Esophagus squamous epithelium (tissue), 5 donors: Measurements from ENCODE around the gene COTL1. TPM values are rescaled to one million over a fixed set of nuclear protein-coding genes. Genes with fewer than 3 reads are reported as not detected.

Experiments used
- DNase-seq: peaks from one replicate; lab custom pipeline; 2025; lab: John Stamatoyannopoulos, UW
- H3K27ac ChIP-seq, 4 donors: fragments of 200-600 bp; sonication (generic); one replicate each; pipeline ENCODE4 v1.5.1; 2016 to 2019; ENCODE audit warnings: mild to moderate bottlenecking in 1 of 4
- H3K27me3 ChIP-seq, 4 donors: fragments of 200-600 bp; sonication (generic); 1 replicate in 3 of 4; 2 replicates in 1 of 4; pipeline versions ENCODE4 v1.5.1 to v1.6.0; 2017 to 2021; ENCODE audit warnings: antibody characterized with exemption in 1 of 4
- H3K36me3 ChIP-seq, 3 donors: fragments of 200-600 bp; sonication (generic); one replicate each; pipeline ENCODE4 v1.5.1; 2016 to 2019
- H3K4me1 ChIP-seq, 3 donors: fragments of 200-600 bp; sonication (generic); one replicate each; pipeline ENCODE4 v1.5.1; 2017 to 2019
- H3K4me3 ChIP-seq, 4 donors: fragments of 200-600 bp; sonication (generic); 1 replicate in 3 of 4; 2 replicates in 1 of 4; pipeline ENCODE4 v1.5.1; 2016 to 2019; ENCODE audit warnings: mild to moderate bottlenecking in 2 of 4, moderate library complexity in 1 of 4
- H3K9me3 ChIP-seq, 3 donors: fragments of 200-600 bp; sonication (generic); one replicate each; pipeline ENCODE4 v1.5.1; 2016 to 2019
- POLR2A ChIP-seq, 4 donors: fragments of 450-650 bp; IDR thresholded peaks; one replicate each; pipeline ENCODE4 v1.6.1; 2017; ENCODE audit warnings: antibody characterized with exemption in 4 of 4, mild to moderate bottlenecking in 4 of 4, moderate library complexity in 3 of 4
- WGBS, 2 donors: methylation state at CpG; one replicate each; pipeline ENCODE4 v1.1.5; 2018; 5-methylcytosine and 5-hydroxymethylcytosine counted together
- intact Hi-C: fragments of 100-400 bp; cut with DNase I; formaldehyde crosslinking; loops from one replicate; pipeline ENCODE4 v1.15.0; 2022
- total RNA-seq, 4 donors: library from RNA; depleted of rRNA; stranded (reverse); fragments of >200 nt; gene quantifications; one replicate each; pipeline ENCODE4 v1.1.0, GENCODE V29; 2016
- TF ChIP-seq, protein P1 (sequence below), 6 experiments: fragments of 450-650 bp in 4 of 6; fragments of 200-600 bp in 2 of 6; sonication (generic) in 2 of 6; IDR thresholded peaks; one replicate each; pipeline ENCODE4 v1.5.1; 2016 to 2019; ENCODE audit warnings: antibody characterized with exemption in 6 of 6, mild to moderate bottlenecking in 4 of 6, moderate library complexity in 4 of 6
- donor health status: DM: yes; HTN: yes; CAD: no.

COTL1 gene
- total RNA-seq, 4 donors from 2014 or later, result 7.9 to 34.2 (median 23.4) TPM

DNA sequence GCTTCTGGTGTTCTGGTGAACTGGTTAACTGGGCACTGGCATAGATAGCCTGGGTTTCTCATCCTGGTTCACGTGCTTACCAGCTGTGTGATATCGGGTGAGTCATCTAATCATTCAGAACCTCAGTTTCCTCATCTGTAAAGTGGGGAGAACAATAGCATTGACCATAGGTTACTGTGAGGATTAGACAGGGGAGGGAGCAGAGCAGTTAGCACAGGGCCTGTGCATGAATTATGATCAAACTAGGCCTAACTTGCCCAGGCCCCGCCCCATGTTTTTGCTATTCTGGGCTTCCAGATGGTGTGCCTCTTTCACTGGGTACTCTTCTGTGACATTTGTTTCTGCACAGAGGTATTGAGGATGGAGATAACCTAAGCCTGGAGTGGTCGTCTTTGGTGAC lies 25.8 kb upstream of the COTL1 start:
- no peaks in the 10 kb centered on the region for H3K36me3 ChIP-seq
- no peaks in the 10 kb centered on the region for H3K9me3 ChIP-seq
- H3K27me3 ChIP-seq, result no peaks in the 10 kb centered on the region
- peak overlapping the region; percentile 40 to 81 (median 77) for H3K27ac ChIP-seq
- DNase-seq, result no peak
- no peak for TF ChIP-seq POLR2A (IDR thresholded peaks at IDR 0.05)
- TF ChIP-seq, protein P1, sequence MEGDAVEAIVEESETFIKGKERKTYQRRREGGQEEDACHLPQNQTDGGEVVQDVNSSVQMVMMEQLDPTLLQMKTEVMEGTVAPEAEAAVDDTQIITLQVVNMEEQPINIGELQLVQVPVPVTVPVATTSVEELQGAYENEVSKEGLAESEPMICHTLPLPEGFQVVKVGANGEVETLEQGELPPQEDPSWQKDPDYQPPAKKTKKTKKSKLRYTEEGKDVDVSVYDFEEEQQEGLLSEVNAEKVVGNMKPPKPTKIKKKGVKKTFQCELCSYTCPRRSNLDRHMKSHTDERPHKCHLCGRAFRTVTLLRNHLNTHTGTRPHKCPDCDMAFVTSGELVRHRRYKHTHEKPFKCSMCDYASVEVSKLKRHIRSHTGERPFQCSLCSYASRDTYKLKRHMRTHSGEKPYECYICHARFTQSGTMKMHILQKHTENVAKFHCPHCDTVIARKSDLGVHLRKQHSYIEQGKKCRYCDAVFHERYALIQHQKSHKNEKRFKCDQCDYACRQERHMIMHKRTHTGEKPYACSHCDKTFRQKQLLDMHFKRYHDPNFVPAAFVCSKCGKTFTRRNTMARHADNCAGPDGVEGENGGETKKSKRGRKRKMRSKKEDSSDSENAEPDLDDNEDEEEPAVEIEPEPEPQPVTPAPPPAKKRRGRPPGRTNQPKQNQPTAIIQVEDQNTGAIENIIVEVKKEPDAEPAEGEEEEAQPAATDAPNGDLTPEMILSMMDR (IDR thresholded peaks at IDR 0.05), result no peak
- H3K4me3 ChIP-seq, result no peak overlapping the region
- WGBS, 2 donors, result 33% methylated on average over 2 of the region's 4 CpGs; no CpG with 5 or more reads in 1 of the 2 donors
- intact Hi-C loops, result no loop called here
- peaks cover 21 to 59% (median 32%) of the 10 kb centered on the region in 3 donors for H3K4me1 ChIP-seq

DNA sequence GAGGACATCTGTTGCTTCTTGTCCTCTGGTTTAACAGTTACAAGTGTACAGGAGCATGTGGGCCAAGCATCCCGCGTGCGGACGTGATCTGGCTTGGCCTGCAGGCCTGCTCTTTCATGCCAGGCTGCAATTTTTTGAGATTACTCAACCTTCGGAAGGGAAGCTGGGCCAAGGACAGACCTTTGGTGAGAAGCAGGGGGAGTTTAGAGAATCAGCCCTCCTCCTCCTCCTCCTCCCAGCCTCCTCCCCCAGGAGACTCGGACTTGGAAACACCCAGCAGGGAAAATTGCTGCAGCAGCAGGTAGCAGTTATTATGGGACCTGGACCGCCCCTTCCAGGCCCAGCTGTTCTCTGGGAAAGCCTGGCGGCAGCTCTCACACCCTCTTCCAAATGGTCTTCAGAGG lies 25.3 kb upstream of the COTL1 start:
- peak overlapping the region; percentile 40 to 81 (median 77) for H3K27ac ChIP-seq
- WGBS, 2 donors, result 17 to 30% methylated on average over 4 of the region's 8 CpGs

DNA sequence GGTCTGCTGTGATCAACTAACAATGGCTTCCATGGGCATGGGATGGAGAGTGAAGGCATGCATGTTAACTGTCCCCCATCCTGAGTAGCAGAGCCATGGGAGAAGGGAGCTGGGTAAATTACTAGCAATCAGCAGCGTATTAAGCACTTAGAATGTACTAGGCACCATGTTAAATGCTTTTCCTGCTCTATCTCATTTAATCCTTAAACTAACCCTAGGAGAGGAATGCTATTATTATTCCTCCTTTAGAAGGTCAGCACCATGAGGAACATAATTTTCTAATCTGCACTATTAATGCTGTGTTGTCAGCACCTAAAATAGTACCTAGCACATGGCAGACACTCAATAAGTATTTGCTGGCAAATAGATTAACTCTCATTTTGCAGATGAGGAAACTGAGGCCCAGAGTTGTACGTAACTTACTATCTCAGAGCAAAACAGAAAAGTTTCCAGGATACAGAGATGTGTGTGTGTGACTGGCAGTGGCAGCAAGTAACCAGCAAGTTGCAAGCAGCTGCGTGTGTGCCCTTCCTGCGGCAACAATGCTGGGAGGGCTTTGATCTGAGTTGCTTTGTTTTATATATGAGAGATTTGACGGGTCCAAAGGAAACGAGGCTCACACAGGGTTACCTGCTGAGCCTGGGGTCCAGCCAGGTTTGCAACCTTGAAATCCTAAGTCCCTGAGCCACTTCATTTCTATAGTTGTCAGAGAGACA lies 23.9 kb upstream of the COTL1 start:
- TF ChIP-seq, protein P1 (IDR thresholded peaks at IDR 0.05), result no peak
- no peak for TF ChIP-seq POLR2A (IDR thresholded peaks at IDR 0.05)
- intact Hi-C loops, result no loop called here
- H3K4me3 ChIP-seq, result no peak overlapping the region
- no peaks in the 10 kb centered on the region for H3K27me3 ChIP-seq
- peak overlapping the region in 3 of 4 donors; percentile 76 to 81 (median 78) for H3K27ac ChIP-seq
- no peak for DNase-seq
- peaks cover 21 to 48% (median 24%) of the 10 kb centered on the region in 3 donors for H3K4me1 ChIP-seq
- 33 to 59% methylated on average over 6 of the region's 6 CpGs for WGBS, 2 donors
- no peaks in the 10 kb centered on the region for H3K9me3 ChIP-seq
- no peaks in the 10 kb centered on the region for H3K36me3 ChIP-seq

More for the DNA sequence above, 25.3 kb upstream of the COTL1 start:
- Histone ChIP-seq H3K4me3 (no peak overlapping the region), H3K9me3 (no peaks in the 10 kb centered on the region), H3K27me3 (no peaks in the 10 kb centered on the region), H3K4me1 (peaks cover 21 to 59% (median 32%) of the 10 kb centered on the region in 3 donors), H3K36me3 (no peaks in the 10 kb centered on the region)
- intact Hi-C loops, result no loop called here
- TF ChIP-seq, protein P1 (IDR thresholded peaks at IDR 0.05), result no peak
- no peak for TF ChIP-seq POLR2A (IDR thresholded peaks at IDR 0.05)
- no peak for DNase-seq

DNA sequence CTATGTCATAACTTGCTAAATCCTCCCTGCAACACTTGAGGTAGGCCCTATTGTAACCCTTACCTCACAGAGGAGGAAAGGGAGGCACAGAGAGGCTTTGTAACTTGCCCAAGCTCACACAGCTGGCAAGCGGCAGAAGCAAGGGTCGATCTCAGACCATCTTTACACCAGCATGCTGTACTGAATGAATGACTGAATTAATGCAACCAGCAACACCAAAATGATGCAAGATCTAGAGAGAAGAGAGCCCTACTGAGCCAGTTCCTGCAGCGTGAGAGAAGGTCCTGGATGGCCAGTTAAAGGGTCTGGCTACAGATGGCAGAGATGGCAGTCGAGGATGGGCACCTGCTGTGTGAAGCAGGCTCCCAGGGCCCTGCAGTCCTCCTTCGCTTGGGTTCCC lies 22.3 kb upstream of the COTL1 start:
- no peak for DNase-seq
- Histone ChIP-seq H3K27ac (peak overlapping the region in 1 of 4 donors; percentile 52), H3K36me3 (no peaks in the 10 kb centered on the region), H3K9me3 (no peaks in the 10 kb centered on the region), H3K27me3 (no peaks in the 10 kb centered on the region), H3K4me3 (no peak overlapping the region), H3K4me1 (peaks cover 21 to 56% (median 28%) of the 10 kb centered on the region in 3 donors)
- TF ChIP-seq, protein P1 (IDR thresholded peaks at IDR 0.05), result no peak
- no peak for TF ChIP-seq POLR2A (IDR thresholded peaks at IDR 0.05)
- intact Hi-C loops, result no loop called here
- 87 to 91% methylated on average over 5 of the region's 5 CpGs for WGBS, 2 donors

DNA sequence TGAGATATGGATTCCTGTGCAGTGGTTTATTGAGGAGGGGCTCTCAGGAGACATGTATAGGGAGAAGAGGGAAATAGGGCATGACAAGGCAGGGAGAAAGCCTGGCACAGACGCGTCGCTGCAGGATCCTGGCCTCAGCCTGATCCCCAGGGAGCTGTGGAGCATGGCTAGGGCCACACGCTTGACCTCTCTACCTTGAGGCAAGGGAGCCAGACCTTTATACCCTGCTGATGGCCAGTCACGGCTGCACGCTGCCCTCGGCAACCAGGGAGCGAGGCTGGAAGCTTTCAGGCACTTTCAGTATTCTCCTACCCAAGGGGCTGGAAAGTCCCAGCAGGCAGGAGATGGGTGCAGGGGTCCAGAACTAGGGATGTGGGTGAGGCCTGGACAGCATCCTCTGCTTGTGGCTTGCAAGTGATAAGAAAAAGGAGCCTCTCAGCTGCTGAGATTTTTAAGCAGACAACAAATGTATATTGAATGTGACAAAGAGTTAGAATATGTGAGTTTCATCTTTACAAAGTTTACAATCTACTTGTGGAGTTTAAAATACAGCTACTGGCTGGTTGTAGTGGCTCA lies 20.4 kb upstream of the COTL1 start:
- Histone ChIP-seq H3K36me3 (no peaks in the 10 kb centered on the region), H3K27me3 (no peaks in the 10 kb centered on the region), H3K4me3 (no peak overlapping the region), H3K27ac (no peak overlapping the region), H3K4me1 (peaks cover 17 to 42% (median 17%) of the 10 kb centered on the region in 3 donors), H3K9me3 (no peaks in the 10 kb centered on the region)
- 67 to 91% methylated on average over 2 to 7 of the region's 8 CpGs for WGBS, 2 donors
- TF ChIP-seq, protein P1 (IDR thresholded peaks at IDR 0.05), result no peak
- TF ChIP-seq POLR2A (IDR thresholded peaks at IDR 0.05), result no peak
- intact Hi-C loops, result no loop called here
- DNase-seq, result no peak
